Subcutaneous adipose tissue (tissue), 4 donors: ENCODE data around the gene ZNF580. TPM values are rescaled to one million over a fixed set of nuclear protein-coding genes. Genes with fewer than 3 reads are reported as not detected.

Experiments
- total RNA-seq, 4 donors: library from RNA; depleted of rRNA; stranded (reverse); fragments of >200 nt; gene quantifications; one replicate each; pipeline ENCODE4 v1.1.0, GENCODE V29; 2016
- TF ChIP-seq, protein P1 (sequence below): fragments of 450-650 bp; IDR thresholded peaks from one replicate; pipeline ENCODE4 v1.5.1; 2016; ENCODE audit warnings: low read depth, mild to moderate bottlenecking, control low read depth, antibody characterized with exemption, moderate library complexity

Gene ZNF580
- total RNA-seq, 4 donors from 2014 or later, result 5.9 to 35.4 (median 12.3) TPM

DNA sequence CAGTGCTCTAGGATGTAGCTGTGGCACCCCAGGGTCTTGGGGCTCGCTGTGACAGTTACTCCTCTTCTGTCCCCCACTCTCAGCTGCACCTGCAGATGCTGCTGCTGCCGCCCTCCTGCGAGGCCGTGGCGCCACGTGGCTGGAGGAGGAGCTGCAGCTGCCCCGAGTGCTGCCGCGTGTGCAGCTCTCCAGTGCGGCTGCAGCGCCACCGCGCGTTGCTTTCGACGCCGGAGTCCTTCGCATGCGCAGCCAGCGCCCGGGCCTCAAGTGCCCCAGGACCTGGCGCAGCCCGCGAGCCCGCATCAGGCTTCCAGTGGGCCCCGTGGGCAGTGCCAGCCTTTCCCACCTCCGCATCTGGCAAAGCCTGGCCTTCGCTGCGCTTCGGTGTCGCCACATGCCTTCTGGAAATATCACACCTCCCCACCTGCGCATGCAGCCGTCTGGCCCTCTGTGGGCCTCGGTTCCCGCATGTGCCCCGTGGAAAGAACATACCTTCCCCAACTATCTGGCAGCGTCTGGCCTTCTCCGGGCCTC is 692 bp upstream of the ZNF580 start:
- TF ChIP-seq, protein P1, sequence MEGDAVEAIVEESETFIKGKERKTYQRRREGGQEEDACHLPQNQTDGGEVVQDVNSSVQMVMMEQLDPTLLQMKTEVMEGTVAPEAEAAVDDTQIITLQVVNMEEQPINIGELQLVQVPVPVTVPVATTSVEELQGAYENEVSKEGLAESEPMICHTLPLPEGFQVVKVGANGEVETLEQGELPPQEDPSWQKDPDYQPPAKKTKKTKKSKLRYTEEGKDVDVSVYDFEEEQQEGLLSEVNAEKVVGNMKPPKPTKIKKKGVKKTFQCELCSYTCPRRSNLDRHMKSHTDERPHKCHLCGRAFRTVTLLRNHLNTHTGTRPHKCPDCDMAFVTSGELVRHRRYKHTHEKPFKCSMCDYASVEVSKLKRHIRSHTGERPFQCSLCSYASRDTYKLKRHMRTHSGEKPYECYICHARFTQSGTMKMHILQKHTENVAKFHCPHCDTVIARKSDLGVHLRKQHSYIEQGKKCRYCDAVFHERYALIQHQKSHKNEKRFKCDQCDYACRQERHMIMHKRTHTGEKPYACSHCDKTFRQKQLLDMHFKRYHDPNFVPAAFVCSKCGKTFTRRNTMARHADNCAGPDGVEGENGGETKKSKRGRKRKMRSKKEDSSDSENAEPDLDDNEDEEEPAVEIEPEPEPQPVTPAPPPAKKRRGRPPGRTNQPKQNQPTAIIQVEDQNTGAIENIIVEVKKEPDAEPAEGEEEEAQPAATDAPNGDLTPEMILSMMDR, result no peak

DNA sequence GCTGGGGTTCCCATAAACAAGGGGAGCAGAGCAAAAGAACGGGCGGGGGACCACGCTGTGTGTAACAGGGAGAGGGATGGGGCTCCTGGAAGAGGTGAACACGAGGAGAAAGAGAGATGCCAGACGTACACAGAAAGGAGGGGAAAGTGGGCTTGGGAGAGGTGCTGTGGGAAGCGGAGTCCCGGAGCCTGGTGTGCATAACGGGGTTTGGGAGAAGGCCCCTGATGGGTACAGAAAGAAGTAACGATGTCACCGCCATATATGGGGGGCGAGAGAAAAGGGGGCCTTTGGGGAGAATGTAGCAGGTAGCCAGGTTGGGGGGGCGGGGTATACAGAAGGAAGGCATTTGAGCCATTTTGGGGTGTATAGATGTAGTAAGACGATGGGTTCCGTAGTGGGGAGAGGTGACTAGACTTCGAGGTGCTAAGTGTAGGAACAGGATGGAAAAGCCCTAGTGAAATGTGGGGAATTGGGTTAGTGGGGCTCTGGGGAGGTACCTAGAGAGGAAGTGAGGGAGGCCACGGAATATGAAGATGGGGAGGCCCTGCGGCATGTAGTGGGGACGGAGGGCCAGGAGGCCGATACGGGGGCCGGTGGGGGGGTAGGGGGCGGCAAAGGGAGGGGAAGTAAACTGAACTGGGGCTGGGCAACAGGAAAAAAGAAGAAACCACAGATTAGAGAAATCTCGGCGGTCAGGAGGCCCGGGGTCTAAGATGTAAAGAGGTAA is 787 bp downstream of the ZNF580 start:
- TF ChIP-seq, protein P1, result no peak

DNA sequence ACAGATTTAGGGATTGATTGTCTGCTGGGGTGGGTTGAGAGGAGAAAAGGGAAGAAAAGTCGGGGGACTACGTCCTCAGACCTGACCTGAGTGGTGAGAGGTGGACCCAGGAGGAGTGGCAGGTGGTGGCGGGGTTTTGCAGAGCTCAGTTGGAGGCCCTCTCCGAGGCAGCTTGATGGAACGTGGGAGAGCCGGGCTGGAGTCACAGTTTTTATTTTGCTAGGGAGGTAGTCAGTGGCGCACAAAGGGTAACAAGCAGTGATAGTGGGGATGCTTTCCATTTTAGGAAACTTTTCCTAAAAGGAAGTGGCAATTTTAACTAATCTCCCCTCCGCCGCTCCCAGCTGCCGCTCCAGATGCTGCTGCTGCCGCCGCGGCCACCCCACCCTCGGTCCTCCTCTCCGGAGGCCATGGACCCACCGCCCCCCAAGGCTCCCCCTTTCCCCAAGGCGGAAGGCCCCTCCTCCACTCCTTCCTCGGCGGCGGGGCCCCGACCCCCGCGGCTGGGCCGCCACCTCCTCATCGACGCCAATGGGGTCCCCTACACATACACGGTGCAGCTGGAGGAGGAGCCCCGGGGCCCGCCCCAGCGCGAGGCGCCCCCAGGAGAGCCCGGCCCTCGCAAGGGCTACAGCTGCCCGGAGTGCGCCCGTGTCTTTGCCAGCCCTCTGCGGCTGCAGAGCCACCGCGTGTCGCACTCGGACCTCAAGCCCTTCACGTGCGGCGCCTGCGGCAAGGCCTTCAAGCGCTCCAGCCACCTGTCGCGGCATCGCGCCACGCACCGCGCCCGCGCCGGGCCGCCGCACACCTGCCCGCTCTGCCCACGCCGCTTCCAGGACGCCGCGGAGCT is 1.6 kb downstream of the ZNF580 start:
- TF ChIP-seq, protein P1, result no peak

DNA sequence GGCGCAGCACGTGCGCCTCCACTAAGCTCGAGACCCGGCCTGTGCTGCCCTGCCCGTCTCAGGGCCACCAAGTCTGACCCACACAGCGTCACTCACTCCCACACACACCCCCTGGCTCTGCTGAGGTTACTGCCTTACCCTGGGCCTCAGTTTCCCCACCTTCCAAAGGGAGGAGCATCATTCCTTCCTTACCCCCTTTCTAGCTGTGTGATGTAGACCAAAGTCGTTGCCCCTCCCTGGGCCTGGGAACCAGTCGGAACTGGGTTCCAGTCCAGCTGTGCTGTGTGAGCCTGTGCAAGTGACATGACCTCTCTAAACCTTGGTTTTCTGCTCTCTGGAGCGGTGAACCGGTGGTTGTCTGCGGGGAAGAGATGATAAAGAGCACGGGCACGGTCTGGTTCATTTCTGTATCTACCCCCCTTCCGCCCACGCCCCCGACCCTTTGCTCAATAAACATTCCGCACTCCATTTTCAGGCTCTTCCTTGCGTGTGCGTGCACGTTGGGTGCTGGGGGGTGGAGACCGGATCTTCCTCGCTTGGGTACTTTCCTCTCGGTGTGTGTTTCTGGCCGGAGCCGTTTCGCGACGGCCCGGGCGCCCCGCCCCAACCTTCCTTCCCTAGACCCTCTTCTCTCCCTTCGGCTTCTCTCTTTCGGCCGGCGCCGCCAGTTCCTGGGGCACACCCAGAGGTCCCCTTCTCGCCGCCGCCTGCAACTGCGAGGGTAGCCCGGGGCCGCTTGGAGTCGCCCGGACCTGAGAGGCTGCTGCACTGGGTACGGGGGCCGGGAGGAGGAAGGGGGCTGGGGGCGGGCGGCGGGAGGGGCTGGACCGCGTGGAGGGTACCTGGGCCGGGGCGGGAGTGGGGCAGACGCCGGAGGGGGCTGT is 2.4 kb downstream of the ZNF580 start, which contains the start of gene ZNF581:
Gene ZNF581 (plus strand): TSS at position 647 of the 884 bp plus-strand sequence. CDS start 923 bp downstream, outside the sequence.
- TF ChIP-seq, protein P1, result no peak

DNA sequence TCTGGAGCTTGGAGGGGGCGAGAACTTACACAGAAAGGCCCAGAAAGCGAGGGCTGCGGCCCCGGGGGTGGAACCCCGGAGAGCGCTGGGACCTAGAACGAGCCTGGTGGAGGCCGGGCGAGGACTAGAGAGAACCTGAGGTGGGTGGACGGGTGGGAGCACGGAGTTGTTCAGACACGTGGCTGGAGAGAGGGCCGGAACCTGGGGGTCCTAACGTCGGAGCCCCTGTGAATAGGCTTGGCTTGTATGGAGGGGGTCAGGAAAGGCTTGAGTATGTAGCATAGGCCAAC is 3.0 kb downstream of the ZNF580 start:
- TF ChIP-seq, protein P1, result no peak

DNA sequence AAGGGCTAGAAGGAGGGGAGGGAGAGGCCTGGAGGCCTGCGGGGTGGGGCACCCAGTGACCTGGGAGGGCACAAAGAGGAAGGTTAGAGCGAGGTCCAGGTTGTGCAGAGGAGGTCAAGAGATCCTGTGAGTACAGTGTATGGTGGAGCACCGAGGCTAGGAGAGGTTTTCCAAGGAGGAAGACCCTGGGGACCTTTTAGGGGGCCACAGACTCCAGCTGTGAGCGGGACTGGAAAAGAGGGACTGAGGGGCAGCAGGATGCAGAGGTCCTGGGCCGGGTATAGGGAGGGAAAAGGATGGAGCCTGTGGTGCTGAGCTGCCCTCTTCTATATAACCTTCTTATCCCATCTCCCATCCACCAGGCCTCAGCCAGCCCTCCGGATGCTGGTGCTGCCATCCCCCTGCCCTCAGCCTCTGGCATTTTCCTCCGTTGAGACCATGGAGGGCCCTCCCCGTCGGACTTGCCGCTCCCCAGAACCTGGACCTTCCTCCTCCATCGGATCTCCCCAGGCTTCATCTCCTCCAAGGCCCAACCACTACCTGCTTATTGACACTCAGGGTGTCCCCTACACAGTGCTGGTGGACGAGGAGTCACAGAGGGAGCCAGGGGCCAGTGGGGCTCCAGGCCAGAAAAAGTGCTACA is 3.5 kb downstream of the ZNF580 start:
- TF ChIP-seq, protein P1, result no peak
